Parathyroid adenoma (tissue), 2 donors: ENCODE measurements around the gene ARHGEF10L.

Experiments
- H2AFZ ChIP-seq: fragments of 300-600 bp; sonication (generic); one replicate; pipeline ENCODE4 v1.7.0; 2017; ENCODE audit warnings: antibody characterized with exemption, mild to moderate bottlenecking
- H3K27ac ChIP-seq: fragments of 300-600 bp; sonication (generic); one replicate; pipeline ENCODE4 v1.7.0; 2017
- H3K27me3 ChIP-seq: fragments of 300-600 bp; sonication (generic); one replicate; pipeline ENCODE4 v1.7.0; 2017; ENCODE audit warnings: low read length; ENCODE audit not compliant: control insufficient read depth, insufficient read depth
- H3K36me3 ChIP-seq: fragments of 300-600 bp; sonication (generic); one replicate; pipeline ENCODE4 v1.7.0; 2017; ENCODE audit warnings: low read length; ENCODE audit not compliant: control insufficient read depth, insufficient read depth
- H3K4me1 ChIP-seq: fragments of 300-600 bp; sonication (generic); one replicate; pipeline ENCODE4 v1.7.0; 2017; ENCODE audit warnings: control low read depth
- H3K4me2 ChIP-seq: fragments of 300-600 bp; sonication (generic); one replicate; pipeline ENCODE4 v1.7.0; 2017; ENCODE audit warnings: low read length
- H3K4me3 ChIP-seq: fragments of 300-600 bp; sonication (generic); one replicate; pipeline ENCODE4 v1.7.0; 2017; ENCODE audit warnings: low read depth, low read length
- H3K79me2 ChIP-seq: fragments of 300-600 bp; sonication (generic); one replicate; pipeline ENCODE4 v1.7.0; 2017; ENCODE audit warnings: control low read depth
- H3K9ac ChIP-seq: fragments of 300-600 bp; sonication (generic); one replicate; pipeline ENCODE4 v1.7.0; 2017; ENCODE audit warnings: mild to moderate bottlenecking
- H3K9me3 ChIP-seq: fragments of 300-600 bp; sonication (generic); one replicate; pipeline ENCODE4 v1.7.0; 2017; ENCODE audit warnings: low read length; ENCODE audit not compliant: control insufficient read depth
- CTCF ChIP-seq: fragments of 300-600 bp; sonication (generic); IDR thresholded peaks from one replicate; pipeline ENCODE4 v1.7.0; 2017; ENCODE audit warnings: antibody characterized with exemption, mild to moderate bottlenecking
- donor health status: primary hyperparathyroidism.

Gene ARHGEF10L

GRCh38 chr1:17631410-17631809, 91.9 kb downstream of the ARHGEF10L start:
- Histone ChIP-seq H3K4me2 (no peak overlapping the region), H3K79me2 (no peaks in the 10 kb centered on the region), H3K9ac (no peak overlapping the region), H3K27ac (no peak overlapping the region), H3K4me1 (no peaks in the 10 kb centered on the region), H3K4me3 (no peak overlapping the region), H2AFZ (no peak overlapping the region), H3K9me3 (no peaks in the 10 kb centered on the region), H3K36me3 (no peaks in the 10 kb centered on the region), H3K27me3 (no peaks in the 10 kb centered on the region)
- no peak for TF ChIP-seq CTCF

DNA sequence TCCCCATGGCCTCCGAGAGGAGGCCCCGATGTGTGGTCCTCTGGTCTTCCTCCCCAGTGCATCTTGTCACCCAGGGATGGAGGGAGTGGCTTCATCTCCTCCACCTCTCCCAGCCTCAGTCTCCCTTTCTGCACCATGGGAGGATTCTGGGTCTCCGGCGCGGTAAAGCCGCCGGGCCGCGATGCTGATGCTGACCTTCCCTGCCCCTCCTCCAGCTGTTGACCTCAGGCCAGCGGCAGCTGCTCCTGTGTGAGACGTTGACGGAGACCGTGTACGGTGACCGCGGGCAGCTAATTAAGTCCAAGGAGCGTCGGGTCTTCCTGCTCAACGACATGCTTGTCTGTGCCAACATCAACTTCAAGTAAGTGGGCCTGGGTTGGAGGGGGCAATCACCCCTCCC, 92.6 kb downstream of the ARHGEF10L start:
- Histone ChIP-seq H3K36me3 (no peaks in the 10 kb centered on the region), H3K9me3 (no peaks in the 10 kb centered on the region), H3K4me2 (no peak overlapping the region), H3K9ac (no peak overlapping the region), H3K27me3 (no peaks in the 10 kb centered on the region), H3K27ac (no peak overlapping the region), H3K79me2 (no peaks in the 10 kb centered on the region), H2AFZ (no peak overlapping the region), H3K4me3 (no peak overlapping the region), H3K4me1 (no peaks in the 10 kb centered on the region)
- no peak for TF ChIP-seq CTCF

GRCh38 chr1:17632541-17633184, 93.2 kb downstream of the ARHGEF10L start:
- Histone ChIP-seq H3K9ac (no peak overlapping the region), H3K4me2 (no peak overlapping the region), H3K4me1 (no peaks in the 10 kb centered on the region), H3K36me3 (no peaks in the 10 kb centered on the region), H3K27me3 (no peaks in the 10 kb centered on the region), H3K79me2 (no peaks in the 10 kb centered on the region), H3K9me3 (no peaks in the 10 kb centered on the region), H3K4me3 (no peak overlapping the region), H3K27ac (no peak overlapping the region), H2AFZ (no peak overlapping the region)
- TF ChIP-seq CTCF = no peak

DNA sequence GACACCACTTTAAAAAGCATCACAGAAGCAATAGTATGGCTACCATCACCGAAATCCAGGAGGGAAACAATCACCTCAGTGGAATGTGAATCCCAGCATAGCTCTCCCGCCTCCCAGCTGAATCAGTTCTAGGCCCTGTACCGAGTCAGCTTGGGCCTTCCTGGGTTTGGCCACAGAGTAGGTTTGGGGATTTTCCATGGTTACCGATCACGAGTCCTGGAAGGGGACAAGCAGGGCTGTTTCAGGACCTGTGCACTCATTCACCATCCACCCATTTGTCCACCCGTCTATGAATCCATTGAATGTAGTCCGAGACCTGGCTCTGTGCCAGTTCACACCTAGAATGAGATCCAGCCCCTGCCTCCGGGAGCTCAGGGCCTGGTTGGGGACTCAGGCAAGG, 94.2 kb downstream of the ARHGEF10L start:
- Histone ChIP-seq H2AFZ (no peak overlapping the region), H3K4me1 (no peaks in the 10 kb centered on the region), H3K9ac (no peak overlapping the region), H3K79me2 (no peaks in the 10 kb centered on the region), H3K36me3 (no peaks in the 10 kb centered on the region), H3K4me2 (no peak overlapping the region), H3K27me3 (no peaks in the 10 kb centered on the region), H3K27ac (no peak overlapping the region), H3K4me3 (no peak overlapping the region), H3K9me3 (no peaks in the 10 kb centered on the region)
- no peak for TF ChIP-seq CTCF

- H3K9ac ChIP-seq = no peak overlapping the region
- TF ChIP-seq CTCF = no peak
- no peaks in the 10 kb centered on the region for H3K79me2 ChIP-seq
- H3K4me2 ChIP-seq = no peak overlapping the region
- no peaks in the 10 kb centered on the region for H3K4me1 ChIP-seq
- H3K27ac ChIP-seq = no peak overlapping the region
- H3K4me3 ChIP-seq = no peak overlapping the region
- no peaks in the 10 kb centered on the region for H3K27me3 ChIP-seq
- no peaks in the 10 kb centered on the region for H3K36me3 ChIP-seq
- no peaks in the 10 kb centered on the region for H3K9me3 ChIP-seq
- no peak overlapping the region for H2AFZ ChIP-seq
These were observed 95.8 kb downstream of the ARHGEF10L start for GRCh38 chr1:17635276-17635675.
